HG03442 (cell line): ENCODE data around the gene SLC12A6.
"Not testable (repeated sequence)": the region's sequence is repeated elsewhere in the genome, so short reads cannot be mapped to it uniquely, and the experiment has no call there.

Experiments used
- ATAC-seq: cut with Tn5 transposase; IDR thresholded peaks from one replicate; pipeline ENCODE4 v1.9.1; 2021; ENCODE audit warnings: mild to moderate bottlenecking, moderate library complexity; ENCODE audit not compliant: unreplicated experiment

Gene SLC12A6

GRCh38 chr15:34358367-34358766 lies 20.8 kb upstream of the SLC12A6 start:
- no peak for ATAC-seq

GRCh38 chr15:34357653-34358052 lies 20.1 kb upstream of the SLC12A6 start:
- ATAC-seq, result no peak

- no peak for ATAC-seq
Observed at GRCh38 chr15:34355241-34355640, 17.7 kb upstream of the SLC12A6 start.

GRCh38 chr15:34354286-34354685 lies 16.7 kb upstream of the SLC12A6 start:
- no peak for ATAC-seq

- ATAC-seq, result no peak
Observed at GRCh38 chr15:34353627-34354026, 16.0 kb upstream of the SLC12A6 start.

GRCh38 chr15:34352996-34353395 lies 15.4 kb upstream of the SLC12A6 start:
- not testable (repeated sequence) for ATAC-seq

- no peak for ATAC-seq
Observed at GRCh38 chr15:34349769-34350168, 12.2 kb upstream of the SLC12A6 start.

GRCh38 chr15:34348735-34349300 lies 11.2 kb upstream of the SLC12A6 start:
- no peak for ATAC-seq

- ATAC-seq, result no peak
Observed at GRCh38 chr15:34347951-34348638, 10.5 kb upstream of the SLC12A6 start.

GRCh38 chr15:34342737-34343575 lies 5.4 kb upstream of the SLC12A6 start, which contains the start of the genes NOP10 and NUTM1:
TSS of gene NOP10 (minus strand) at chr15:34343136. CDS start at chr15:34343073, 63 bp downstream.
TSS of gene NUTM1 (plus strand) at chr15:34343315. CDS start at chr15:34343697, 382 bp downstream.
- ATAC-seq, result peak; percentile 93

GRCh38 chr15:34342213-34342736 lies 4.7 kb upstream of the SLC12A6 start:
- not testable (repeated sequence) for ATAC-seq

- ATAC-seq, result no peak
Observed at GRCh38 chr15:34341381-34342212, 4.0 kb upstream of the SLC12A6 start.

GRCh38 chr15:34339946-34340345 lies 2.4 kb upstream of the SLC12A6 start:
- ATAC-seq, result no peak

- no peak for ATAC-seq
Observed at GRCh38 chr15:34338347-34338746, 766 bp upstream of the SLC12A6 start.

GRCh38 chr15:34336991-34337556 lies 507 bp downstream of the SLC12A6 start:
- ATAC-seq, result peak; percentile 6

- ATAC-seq, result no peak
Observed at GRCh38 chr15:34336231-34336990, 1.2 kb downstream of the SLC12A6 start.

GRCh38 chr15:34335176-34336032 lies 2.2 kb downstream of the SLC12A6 start:
- ATAC-seq, result no peak

- ATAC-seq, result no peak
Observed at GRCh38 chr15:34334672-34335071, 2.9 kb downstream of the SLC12A6 start.
